HepG2 (cell line): ENCODE measurements around the gene AUH. TPM values are rescaled to one million over a fixed set of nuclear protein-coding genes. Genes with fewer than 3 reads are reported as not detected.

Experiments
- CHD2 ChIP-seq: IDR thresholded peaks from 2 replicates; pipeline ENCODE4 v1.6.1; 2011; ENCODE audit warnings: low read depth, low read length, improper control_type of control experiment
- FOSL2 ChIP-seq: sonication (generic); formaldehyde crosslinking; IDR thresholded peaks from 2 replicates; pipeline ENCODE4 v1.4.0; 2020; ENCODE audit warnings: missing genetic modification reagents
- HMG20A ChIP-seq: IDR thresholded peaks from 2 replicates; pipeline ENCODE4 v1.6.1; 2016; ENCODE audit warnings: borderline replicate concordance
- HNRNPH1 ChIP-seq: fragments of 200-400 bp; formaldehyde crosslinking; optimal IDR thresholded peaks from 2 replicates; pipeline ENCODE3; 2017; ENCODE audit warnings: mild to moderate bottlenecking, low read depth, low read length
- IKZF4 ChIP-seq: sonication (generic); formaldehyde crosslinking; IDR thresholded peaks from 2 replicates; pipeline ENCODE4 v1.5.1; 2020; ENCODE audit warnings: borderline replicate concordance, mild to moderate bottlenecking, low read depth, missing genetic modification reagents; ENCODE audit errors: not compliant biosample characterization
- IKZF5 ChIP-seq: IDR thresholded peaks from 2 replicates; pipeline ENCODE4 v1.6.1; 2018; ENCODE audit warnings: missing genetic modification reagents, mild to moderate bottlenecking, missing compliant biosample characterization
- ISL2 ChIP-seq: sonication (generic); formaldehyde crosslinking; IDR thresholded peaks from 2 replicates; pipeline ENCODE4 v1.5.0; 2020; ENCODE audit warnings: missing genetic modification reagents
- JARID2 ChIP-seq: sonication (generic); formaldehyde crosslinking; IDR thresholded peaks from 2 replicates; pipeline ENCODE4 v1.8.1; 2023; ENCODE audit warnings: missing genetic modification reagents, inconsistent platforms; ENCODE audit not compliant: insufficient replicate concordance
- KDM1A ChIP-seq: IDR thresholded peaks from 2 replicates; pipeline ENCODE4 v1.6.1; 2016; ENCODE audit warnings: missing compliant biosample characterization
- MLLT10 ChIP-seq: sonication (generic); formaldehyde crosslinking; IDR thresholded peaks from 2 replicates; pipeline ENCODE4 v1.4.0; 2020; ENCODE audit warnings: missing genetic modification reagents
- NCOR1 ChIP-seq: fragments of 200-600 bp; sonication (generic); IDR thresholded peaks from 2 replicates; pipeline ENCODE4 v1.7.0; 2017; ENCODE audit warnings: antibody characterized with exemption, low read length, borderline replicate concordance
- NPAS2 ChIP-seq: sonication (generic); formaldehyde crosslinking; IDR thresholded peaks from 2 replicates; pipeline ENCODE4 v1.8.0; 2022; ENCODE audit warnings: mild to moderate bottlenecking, missing genetic modification reagents, borderline replicate concordance
- POLR2AphosphoS2 ChIP-seq: IDR thresholded peaks from 2 replicates; pipeline ENCODE4 v1.6.1; 2011; ENCODE audit warnings: low read depth, low read length, improper control_type of control experiment
- REL ChIP-seq: sonication (generic); formaldehyde crosslinking; conservative IDR thresholded peaks from 2 replicates; pipeline ENCODE4 v1.8.0; 2022; ENCODE audit warnings: mild to moderate bottlenecking, missing genetic modification reagents, moderate library complexity
- RELA ChIP-seq: sonication (generic); formaldehyde crosslinking; IDR thresholded peaks from 2 replicates; pipeline ENCODE4 v1.4.0; 2020; ENCODE audit warnings: missing genetic modification reagents
- SALL1 ChIP-seq: sonication (generic); formaldehyde crosslinking; IDR thresholded peaks from 2 replicates; pipeline ENCODE4 v1.8.0; 2022; ENCODE audit warnings: mild to moderate bottlenecking, missing genetic modification reagents
- TEF ChIP-seq: sonication (generic); formaldehyde crosslinking; IDR thresholded peaks from 2 replicates; pipeline ENCODE4 v1.5.0; 2020; ENCODE audit warnings: missing genetic modification reagents
- TRIM24 ChIP-seq: sonication (generic); formaldehyde crosslinking; IDR thresholded peaks from 2 replicates; pipeline ENCODE4 v1.8.0; 2022; ENCODE audit warnings: mild to moderate bottlenecking, missing genetic modification reagents
- U2AF2 ChIP-seq: fragments of 200-400 bp; formaldehyde crosslinking; IDR thresholded peaks from 2 replicates; pipeline ENCODE4 v1.6.1; 2017; ENCODE audit warnings: low read depth, mild to moderate bottlenecking, low read length
- ZNF180 ChIP-seq: sonication (generic); formaldehyde crosslinking; IDR thresholded peaks from 2 replicates; pipeline ENCODE4 v1.4.0; 2020; ENCODE audit warnings: low read depth, missing genetic modification reagents, borderline replicate concordance
- ZNF33B ChIP-seq: sonication (generic); formaldehyde crosslinking; IDR thresholded peaks from 2 replicates; pipeline ENCODE4 v1.5.1; 2020; ENCODE audit warnings: mild to moderate bottlenecking, missing genetic modification reagents
- ZNF607 ChIP-seq: sonication (generic); formaldehyde crosslinking; IDR thresholded peaks from 2 replicates; pipeline ENCODE4 v1.5.1; 2020; ENCODE audit warnings: missing genetic modification reagents, mild to moderate bottlenecking, borderline replicate concordance
- ZNF614 ChIP-seq: IDR thresholded peaks from 2 replicates; pipeline ENCODE4 v1.6.1; 2018; ENCODE audit warnings: missing biosample characterization, missing genetic modification reagents, inconsistent platforms, borderline replicate concordance
- ZNF616 ChIP-seq: sonication (generic); formaldehyde crosslinking; IDR thresholded peaks from 2 replicates; pipeline ENCODE4 v1.5.0; 2020; ENCODE audit warnings: low read depth, mild to moderate bottlenecking, missing genetic modification reagents
- ZNF720 ChIP-seq: sonication (generic); formaldehyde crosslinking; IDR thresholded peaks from 2 replicates; pipeline ENCODE4 v1.4.0; 2020; ENCODE audit warnings: missing genetic modification reagents
- ZNF841 ChIP-seq: sonication (generic); formaldehyde crosslinking; IDR thresholded peaks from 2 replicates; pipeline ENCODE4 v1.8.1; 2023; ENCODE audit warnings: missing genetic modification reagents, borderline replicate concordance
- ZNF891 ChIP-seq: sonication (generic); formaldehyde crosslinking; IDR thresholded peaks from 2 replicates; pipeline ENCODE4 v1.5.0; 2020; ENCODE audit warnings: mild to moderate bottlenecking, missing genetic modification reagents
- polyA plus RNA-seq, 8 experiments: library from polyadenylated mRNA; depleted of rRNA in 3 of 8; stranded (reverse) in 7 of 8; unstranded in 1 of 8; fragments of >200 nt; fragmentation: Illumina TruSeq in 4 of 8; extraction: Trizol in 4 of 8; gene quantifications; 2 replicates each; pipeline versions ENCODE4 v1.2.1 to v1.2.3, GENCODE V29; 2011 to 2016; ENCODE audit warnings: low read depth in 4 of 8, missing spikeins in 1 of 8, mixed read lengths in 1 of 8; ENCODE audit not compliant: insufficient read depth in 1 of 8
- total RNA-seq, 5 experiments: library from RNA; depleted of rRNA; stranded (reverse); fragments of >200 nt; fragmentation: Illumina TruSeq; extraction: Trizol; gene quantifications; 2 replicates each; pipeline ENCODE4 v1.2.3, GENCODE V29; 2016; ENCODE audit warnings: low read depth in 1 of 5
- TF ChIP-seq, protein P1 (sequence below): IDR thresholded peaks from 2 replicates; pipeline ENCODE4 v1.6.1; 2012; ENCODE audit warnings: inconsistent platforms
- TF ChIP-seq, protein P2 (sequence below): sonication (generic); IDR thresholded peaks from 2 replicates; pipeline ENCODE4 v1.6.1; 2016; ENCODE audit warnings: low read depth, borderline replicate concordance

The AUH gene
- total and polyA plus RNA-seq, 2 of the 13 experiments (the other 11 are each of a cell fraction or from before 2014, with no cell fraction given): 25.8 to 31.9 TPM

DNA sequence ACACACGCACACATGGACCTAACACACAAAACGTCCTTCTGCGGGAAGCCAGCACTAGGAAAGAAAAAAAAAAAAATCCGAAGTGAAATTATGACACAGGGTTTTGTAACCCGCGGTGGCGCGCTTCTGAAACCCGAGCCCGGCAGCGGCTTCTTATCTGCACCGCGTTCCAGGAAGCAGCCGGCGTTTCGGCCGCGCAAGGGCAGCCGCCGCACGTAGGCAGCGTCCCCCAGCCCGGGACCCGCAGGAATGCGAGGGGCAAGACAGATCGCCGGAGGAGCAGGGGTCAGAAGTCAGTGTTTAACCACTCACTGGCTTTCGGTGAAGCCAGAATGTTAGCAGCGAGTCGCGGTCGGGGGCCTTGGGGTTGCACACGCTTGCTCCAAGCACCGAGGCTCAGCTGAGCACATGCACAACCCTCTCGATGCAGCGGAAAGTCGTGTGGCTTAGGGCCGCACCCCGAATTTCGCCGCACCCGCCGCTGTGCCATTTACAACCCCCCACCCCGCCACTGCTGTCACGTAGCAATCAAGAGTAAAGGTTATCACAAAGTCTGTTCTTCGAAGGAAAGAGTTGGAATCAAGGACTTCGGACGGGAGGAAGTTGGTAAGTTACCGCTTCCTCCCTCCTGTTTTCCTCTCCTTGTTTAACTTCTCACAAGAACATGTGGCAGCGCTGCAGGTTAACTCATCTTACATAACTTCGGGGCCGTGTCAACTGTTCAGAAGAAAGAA is 167.9 kb downstream of the AUH start (continued):
- peak; percentile 18; the same call in 1 of the 2 replicates for TF ChIP-seq TEF
- TF ChIP-seq SALL1 (CRISPR knock-in tag): peak; percentile 99
- peak; percentile 67; the same call in 1 of the 2 replicates for TF ChIP-seq HMG20A (CRISPR knock-in tag)
- TF ChIP-seq ZNF616 (CRISPR knock-in tag): peak; percentile 65
- no peak for TF ChIP-seq ZNF614 (CRISPR knock-in tag)
- TF ChIP-seq HNRNPH1: no peak
- no peak for TF ChIP-seq NPAS2
- TF ChIP-seq REL: peak; percentile 80
- TF ChIP-seq CHD2: no peak
- peak; percentile 96 for TF ChIP-seq ZNF607 (CRISPR knock-in tag)
- TF ChIP-seq, protein P1, sequence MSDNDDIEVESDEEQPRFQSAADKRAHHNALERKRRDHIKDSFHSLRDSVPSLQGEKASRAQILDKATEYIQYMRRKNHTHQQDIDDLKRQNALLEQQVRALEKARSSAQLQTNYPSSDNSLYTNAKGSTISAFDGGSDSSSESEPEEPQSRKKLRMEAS: no peak
- peak; percentile 10 for TF ChIP-seq NCOR1
- peak; percentile 76 for TF ChIP-seq ZNF891 (CRISPR knock-in tag)
- TF ChIP-seq IKZF5 (CRISPR knock-in tag): peak; percentile 82
- no peak for TF ChIP-seq RELA (CRISPR knock-in tag)
- no peak for TF ChIP-seq ZNF33B (CRISPR knock-in tag)
- TF ChIP-seq, protein P2, sequence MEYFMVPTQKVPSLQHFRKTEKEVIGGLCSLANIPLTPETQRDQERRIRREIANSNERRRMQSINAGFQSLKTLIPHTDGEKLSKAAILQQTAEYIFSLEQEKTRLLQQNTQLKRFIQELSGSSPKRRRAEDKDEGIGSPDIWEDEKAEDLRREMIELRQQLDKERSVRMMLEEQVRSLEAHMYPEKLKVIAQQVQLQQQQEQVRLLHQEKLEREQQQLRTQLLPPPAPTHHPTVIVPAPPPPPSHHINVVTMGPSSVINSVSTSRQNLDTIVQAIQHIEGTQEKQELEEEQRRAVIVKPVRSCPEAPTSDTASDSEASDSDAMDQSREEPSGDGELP: peak; percentile 38
- TF ChIP-seq ISL2 (CRISPR knock-in tag): peak; percentile 88
- no peak for TF ChIP-seq IKZF4
- peak; percentile 81 for TF ChIP-seq FOSL2 (CRISPR knock-in tag)
- TF ChIP-seq U2AF2: no peak
- no peak for TF ChIP-seq ZNF720 (CRISPR knock-in tag)
- no peak for TF ChIP-seq JARID2 (CRISPR knock-in tag)
- TF ChIP-seq ZNF841: peak; percentile 92
- peak; percentile 73; the same call in 1 of the 2 replicates for TF ChIP-seq ZNF180 (CRISPR knock-in tag)
- TF ChIP-seq MLLT10: no peak
- TF ChIP-seq TRIM24 (CRISPR knock-in tag): no peak; the same call in 1 of the 2 replicates
- peak; percentile 42; the same call in 1 of the 2 replicates for TF ChIP-seq KDM1A (CRISPR knock-in tag)
- no peak; the same call in 1 of the 2 replicates for TF ChIP-seq POLR2AphosphoS2
